ENCODE measurements around the gene NANOG. TPM values are rescaled to one million over a fixed set of nuclear protein-coding genes. Genes with fewer than 3 reads are reported as not detected.
"Not testable (repeated sequence)": the region's sequence is repeated elsewhere in the genome, so short reads cannot be mapped to it uniquely, and the experiment has no call there.

NANOG gene
- under 1 TPM in 2 of 3 donors, not detected in 1; 0.27 to 0.33 TPM for total RNA-seq

DNA sequence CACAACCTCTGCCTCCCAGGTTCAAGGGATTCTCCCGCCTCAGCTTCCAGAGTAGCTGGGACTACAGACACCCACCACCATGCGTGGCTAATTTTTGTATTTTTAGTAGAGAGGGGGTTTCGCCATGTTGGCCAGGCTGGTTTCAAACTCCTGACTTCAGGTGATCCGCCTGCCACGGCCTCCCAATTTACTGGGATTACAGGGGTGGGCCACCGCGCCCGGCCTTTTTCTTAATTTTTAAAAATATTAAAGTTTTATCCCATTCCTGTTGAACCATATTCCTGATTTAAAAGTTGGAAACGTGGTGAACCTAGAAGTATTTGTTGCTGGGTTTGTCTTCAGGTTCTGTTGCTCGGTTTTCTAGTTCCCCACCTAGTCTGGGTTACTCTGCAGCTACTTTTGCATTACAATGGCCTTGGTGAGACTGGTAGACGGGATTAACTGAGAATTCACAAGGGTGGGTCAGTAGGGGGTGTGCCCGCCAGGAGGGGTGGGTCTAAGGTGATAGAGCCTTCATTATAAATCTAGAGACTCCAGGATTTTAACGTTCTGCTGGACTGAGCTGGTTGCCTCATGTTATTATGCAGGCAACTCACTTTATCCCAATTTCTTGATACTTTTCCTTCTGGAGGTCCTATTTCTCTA is at the start of gene NANOG:
TSS of gene NANOG (plus strand) at position 519 of the 645 bp plus-strand sequence. CDS start 213 bp downstream, outside the sequence.
- DNase-seq; H3K9me3 Mint-ChIP-seq; ATAC-seq; H3K36me3 Mint-ChIP-seq (ENCODE audit: insufficient read depth); H3K4me3 Mint-ChIP-seq; H3K4me1 Mint-ChIP-seq (ENCODE audit: low read depth): not testable (repeated sequence)
- peaks cover 25% of the 10 kb centered on the region for H3K27me3 Mint-ChIP-seq (ENCODE audit: low read depth)

DNA sequence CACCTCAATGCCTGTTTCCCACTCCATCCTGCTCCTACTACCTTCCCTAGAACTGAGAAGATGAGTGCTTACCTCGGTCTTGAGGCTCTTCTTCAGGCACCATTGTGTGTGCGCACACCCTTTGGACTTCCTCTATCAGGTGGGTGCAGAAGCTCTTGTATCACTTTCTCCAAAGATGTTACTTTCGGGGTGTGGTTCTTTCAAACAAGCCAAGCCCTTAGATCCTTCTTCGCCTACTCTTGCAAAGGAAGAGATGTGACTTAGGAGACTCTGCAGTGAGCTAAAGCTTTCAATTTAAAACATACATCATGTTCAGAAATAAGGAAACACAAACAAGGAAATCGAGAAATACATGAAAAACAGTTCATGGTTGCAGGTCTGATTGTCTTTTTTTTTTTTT is 42.0 kb upstream of the NANOG start, which contains the start of gene CLEC4C:
TSS of gene CLEC4C (minus strand) at position 130 of the 400 bp plus-strand sequence. CDS start at position 103, 27 bp downstream.
- peaks cover 7% of the 10 kb centered on the region for H3K9me3 Mint-ChIP-seq
- DNase-seq (no peak), ATAC-seq (no peak)
- no peaks in the 10 kb centered on the region for H3K4me1 Mint-ChIP-seq (ENCODE audit: low read depth)
- H3K27me3 Mint-ChIP-seq (ENCODE audit: low read depth) = no peaks in the 10 kb centered on the region
- H3K36me3 Mint-ChIP-seq (ENCODE audit: insufficient read depth) = no peaks in the 10 kb centered on the region
- H3K4me3 Mint-ChIP-seq = no peak within 1 kb of the TSS

DNA sequence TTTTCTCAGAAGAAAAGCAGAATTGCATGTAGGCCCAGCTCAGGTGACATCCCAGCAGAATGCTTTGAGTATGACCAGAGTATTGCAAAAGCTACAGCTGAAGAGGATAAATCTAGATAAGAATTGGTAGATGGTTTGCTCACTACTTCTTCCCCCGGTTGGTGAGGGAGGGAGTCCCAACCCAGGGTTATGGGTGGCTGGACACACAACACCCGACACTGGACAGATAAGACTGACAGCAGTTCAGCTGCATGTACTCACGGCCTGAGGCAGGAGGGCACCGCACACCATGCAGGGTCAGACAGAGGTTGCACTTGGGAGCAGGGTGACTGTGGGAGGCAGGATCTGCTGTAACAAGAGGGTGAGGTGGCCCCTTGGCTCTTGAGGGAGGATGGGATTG is 40.4 kb upstream of the NANOG start:
- Mint-ChIP-seq H3K4me1 (ENCODE audit: low read depth) (peaks cover 2% of the 10 kb centered on the region), H3K36me3 (ENCODE audit: insufficient read depth) (no peaks in the 10 kb centered on the region), H3K4me3 (no peak overlapping the region), H3K9me3 (peaks cover 3% of the 10 kb centered on the region), H3K27me3 (ENCODE audit: low read depth) (no peaks in the 10 kb centered on the region)
- ATAC-seq = no peak
- no peak for DNase-seq

DNA sequence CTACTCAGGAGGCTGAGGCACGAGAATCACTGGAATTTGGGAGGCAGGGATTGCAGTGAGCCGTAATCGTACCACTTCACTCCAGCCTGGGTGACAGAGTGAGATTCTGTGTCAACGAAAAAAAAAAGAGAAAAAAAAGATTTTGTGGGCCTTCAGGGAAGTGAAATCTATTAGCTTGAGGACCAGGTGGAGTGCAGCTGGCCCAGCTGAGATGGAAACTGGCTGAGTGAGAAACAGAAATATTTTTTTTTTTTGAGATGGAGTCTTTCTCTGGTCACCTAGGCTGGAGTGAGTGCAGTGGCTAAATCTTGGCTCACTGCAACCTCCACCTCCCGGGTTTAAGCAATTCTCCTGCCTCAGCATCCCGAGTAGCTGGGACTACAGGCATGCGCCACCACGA is 39.8 kb upstream of the NANOG start:
- no peak overlapping the region for H3K4me3 Mint-ChIP-seq
- no peaks in the 10 kb centered on the region for H3K27me3 Mint-ChIP-seq (ENCODE audit: low read depth)
- H3K4me1 Mint-ChIP-seq (ENCODE audit: low read depth) = peaks cover 2% of the 10 kb centered on the region
- DNase-seq (no peak), ATAC-seq (no peak)
- H3K9me3 Mint-ChIP-seq = no peaks in the 10 kb centered on the region
- H3K36me3 Mint-ChIP-seq (ENCODE audit: insufficient read depth) = no peaks in the 10 kb centered on the region

DNA sequence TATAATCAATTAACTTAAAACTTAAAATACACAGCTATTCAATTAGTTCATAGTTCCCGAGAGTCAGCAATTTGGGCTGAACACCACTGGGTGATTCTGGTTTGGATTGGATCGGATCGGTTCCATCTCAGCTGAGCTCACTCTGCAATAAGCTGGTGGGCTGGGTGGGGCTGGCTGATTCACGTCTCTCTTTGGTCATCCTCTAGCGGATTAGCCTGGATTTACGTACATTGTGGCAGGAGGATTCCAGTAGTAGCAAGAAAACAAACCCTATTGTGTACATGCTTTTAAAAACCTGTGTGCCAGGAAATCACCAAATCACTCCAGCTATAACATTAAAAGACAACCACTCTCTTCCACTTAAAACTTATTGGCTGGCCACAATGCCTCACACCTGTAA is 38.9 kb upstream of the NANOG start:
- no peaks in the 10 kb centered on the region for H3K9me3 Mint-ChIP-seq
- H3K36me3 Mint-ChIP-seq (ENCODE audit: insufficient read depth) = no peaks in the 10 kb centered on the region
- H3K4me1 Mint-ChIP-seq (ENCODE audit: low read depth) = peaks cover 2% of the 10 kb centered on the region
- ATAC-seq (no peak), DNase-seq (no peak)
- no peak overlapping the region for H3K4me3 Mint-ChIP-seq
- H3K27me3 Mint-ChIP-seq (ENCODE audit: low read depth) = no peaks in the 10 kb centered on the region

DNA sequence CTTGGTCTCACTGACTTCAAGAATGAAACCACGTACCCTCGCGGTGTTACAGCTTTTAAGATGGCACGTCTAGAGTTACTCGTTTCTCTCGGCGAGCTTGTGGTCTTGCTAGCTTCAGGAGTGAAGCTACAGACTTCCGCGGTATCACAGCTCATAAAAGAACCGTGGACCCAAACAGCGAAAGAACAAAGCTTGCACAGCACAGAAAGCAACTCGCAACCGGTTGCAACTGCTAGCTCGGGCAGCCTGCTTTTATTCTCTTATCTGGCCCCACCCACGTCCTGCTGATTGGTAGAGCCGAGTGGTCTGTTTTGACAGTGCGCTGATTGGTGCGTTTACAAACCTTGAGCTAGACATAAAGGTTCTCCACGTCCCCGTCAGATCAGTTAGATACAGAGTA is 37.8 kb upstream of the NANOG start:
- H3K9me3 Mint-ChIP-seq = no peaks in the 10 kb centered on the region
- H3K36me3 Mint-ChIP-seq (ENCODE audit: insufficient read depth) = no peaks in the 10 kb centered on the region
- peaks cover 4% of the 10 kb centered on the region for H3K4me1 Mint-ChIP-seq (ENCODE audit: low read depth)
- no peaks in the 10 kb centered on the region for H3K27me3 Mint-ChIP-seq (ENCODE audit: low read depth)
- H3K4me3 Mint-ChIP-seq = no peak overlapping the region
- ATAC-seq = no peak
- no peak for DNase-seq

DNA sequence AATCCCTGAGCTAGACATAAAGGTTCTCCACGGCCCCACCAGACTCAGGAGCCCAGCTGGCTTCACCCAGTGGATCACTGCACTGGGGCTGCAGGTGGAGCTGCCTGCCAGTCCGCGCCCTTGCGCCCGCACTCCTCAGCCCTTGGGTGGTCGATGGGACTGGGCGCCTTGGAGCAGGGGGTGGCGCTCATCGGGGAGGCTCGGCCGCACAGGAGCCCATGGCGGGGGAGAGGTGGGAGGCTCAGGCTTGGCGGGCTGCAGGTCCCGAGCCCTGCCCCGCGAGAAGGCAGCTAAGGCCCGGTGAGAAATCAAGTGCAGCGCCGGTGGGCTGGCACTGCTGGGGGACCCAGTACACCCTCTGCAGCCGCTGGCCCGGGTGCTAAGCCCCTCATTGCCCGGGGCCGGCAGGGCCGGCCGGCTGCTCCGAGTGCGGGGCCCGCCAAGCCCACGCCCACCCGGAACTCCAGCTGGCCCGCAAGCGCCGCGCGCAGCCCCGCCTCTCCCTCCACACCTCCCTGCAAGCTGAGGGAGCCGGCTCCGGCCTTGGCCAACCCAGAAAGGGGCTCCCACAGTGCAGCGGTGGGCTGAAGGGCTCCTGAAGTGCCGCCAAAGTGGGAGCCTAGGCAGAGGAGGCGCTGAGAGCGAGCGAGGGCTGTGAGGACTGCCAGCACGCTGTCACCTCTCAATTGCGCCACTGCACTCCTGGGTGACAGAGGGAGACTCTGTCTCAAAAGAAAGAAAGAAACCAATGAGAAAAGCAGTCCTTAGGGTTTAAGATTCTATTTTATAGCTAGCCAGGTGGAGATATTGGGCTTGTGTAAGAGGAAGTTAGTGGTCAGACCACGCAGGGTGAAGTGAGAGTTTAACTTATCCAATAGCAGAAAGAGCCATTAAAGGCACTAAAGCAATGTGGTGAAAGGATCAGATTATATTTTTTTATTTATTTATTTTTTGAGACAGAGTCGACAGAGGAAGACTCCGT is 37.0 kb upstream of the NANOG start:
- H3K36me3 Mint-ChIP-seq (ENCODE audit: insufficient read depth); H3K27me3 Mint-ChIP-seq (ENCODE audit: low read depth); H3K4me3 Mint-ChIP-seq; H3K9me3 Mint-ChIP-seq; ATAC-seq; H3K4me1 Mint-ChIP-seq (ENCODE audit: low read depth); DNase-seq: not testable (repeated sequence)

DNA sequence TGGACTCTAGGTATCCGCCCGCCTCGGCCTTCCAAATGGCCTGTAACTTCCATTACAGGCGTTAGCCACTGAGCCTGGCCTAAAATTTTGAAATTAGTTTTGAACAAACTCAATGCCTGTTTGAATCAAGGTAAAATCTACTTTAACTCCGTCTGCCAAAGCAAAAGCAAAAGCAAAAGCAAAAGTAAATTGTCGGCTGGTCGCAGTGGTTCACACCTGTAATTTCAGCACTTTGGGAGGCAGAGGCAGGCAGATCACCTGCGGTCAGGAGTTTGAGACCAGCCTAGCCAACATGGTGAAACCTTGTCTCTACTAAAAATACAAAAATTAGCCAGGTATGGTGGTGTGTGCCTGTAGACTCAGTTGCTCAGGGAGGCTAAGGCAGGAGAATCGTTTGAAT is 33.5 kb upstream of the NANOG start:
- H3K9me3 Mint-ChIP-seq, DNase-seq, ATAC-seq: not testable (repeated sequence)

DNA sequence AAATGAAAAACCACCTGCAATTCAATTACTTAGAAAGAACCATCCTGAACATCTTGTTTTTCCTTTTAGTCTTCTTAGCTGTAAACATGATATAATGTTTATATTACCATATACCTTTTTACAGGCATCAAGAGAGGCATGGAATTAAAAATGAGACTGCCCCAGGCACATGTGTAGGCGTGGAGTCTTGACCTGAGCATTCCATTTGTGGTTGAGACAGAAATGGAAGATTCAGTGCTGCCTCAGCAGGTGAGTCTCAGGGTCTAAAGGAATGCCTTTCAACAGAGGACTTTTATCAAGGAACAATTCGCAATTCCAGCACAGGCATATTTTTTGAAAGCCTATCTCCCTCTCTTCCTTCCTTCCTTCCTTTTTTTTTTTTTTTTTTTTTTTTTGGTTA is 32.2 kb upstream of the NANOG start:
- Mint-ChIP-seq H3K27me3 (ENCODE audit: low read depth) (no peaks in the 10 kb centered on the region), H3K4me3 (no peak overlapping the region), H3K36me3 (ENCODE audit: insufficient read depth) (no peaks in the 10 kb centered on the region), H3K4me1 (ENCODE audit: low read depth) (peaks cover 4% of the 10 kb centered on the region), H3K9me3 (no peaks in the 10 kb centered on the region)
- ATAC-seq (no peak), DNase-seq (no peak)

More for the DNA sequence above, 33.5 kb upstream of the NANOG start:
- not testable (repeated sequence) for H3K4me1 Mint-ChIP-seq (ENCODE audit: low read depth); H3K4me3 Mint-ChIP-seq; H3K36me3 Mint-ChIP-seq (ENCODE audit: insufficient read depth); H3K27me3 Mint-ChIP-seq (ENCODE audit: low read depth)

DNA sequence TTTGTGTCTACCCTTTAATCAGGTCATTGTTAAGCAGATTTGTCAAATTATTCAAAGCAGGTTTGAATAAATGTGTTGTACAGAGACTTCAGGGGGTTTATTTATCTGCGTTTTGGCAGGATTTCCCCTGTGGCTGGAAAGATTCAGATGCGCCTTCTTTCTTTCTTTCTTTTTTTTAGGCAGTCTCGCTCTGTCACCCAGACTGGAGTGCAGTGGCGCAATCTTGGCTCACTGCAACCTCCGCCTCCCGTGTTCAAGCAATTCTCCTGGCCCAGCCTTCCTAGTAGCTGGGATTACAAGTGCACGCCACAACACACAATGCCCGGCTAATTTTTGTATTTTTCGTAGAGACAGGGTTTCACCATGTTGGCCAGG is 30.4 kb upstream of the NANOG start:
- DNase-seq (no peak), ATAC-seq (no peak)
- Mint-ChIP-seq H3K27me3 (ENCODE audit: low read depth) (no peaks in the 10 kb centered on the region), H3K9me3 (no peaks in the 10 kb centered on the region), H3K4me1 (ENCODE audit: low read depth) (peaks cover 3% of the 10 kb centered on the region), H3K4me3 (no peak overlapping the region), H3K36me3 (ENCODE audit: insufficient read depth) (no peaks in the 10 kb centered on the region)

DNA sequence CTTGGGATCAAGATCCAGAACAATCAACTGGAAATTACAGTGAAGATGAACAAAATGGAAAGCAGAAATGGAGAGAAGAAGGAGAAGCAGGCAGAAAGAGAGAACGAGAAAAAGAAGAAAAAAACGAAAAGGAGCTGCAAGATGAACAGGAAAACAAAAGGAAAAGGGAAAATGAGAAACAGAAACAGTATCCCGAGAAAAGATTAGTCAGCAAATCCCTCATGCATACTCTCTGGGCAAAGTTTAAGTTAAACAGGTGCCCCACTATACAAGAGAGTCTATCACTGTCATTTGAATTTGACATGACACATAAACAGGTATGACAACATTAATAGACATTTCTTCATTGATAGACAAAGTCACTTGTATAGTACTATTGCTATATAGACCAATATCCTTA is 19.2 kb upstream of the NANOG start:
- H3K27me3 Mint-ChIP-seq (ENCODE audit: low read depth) = no peaks in the 10 kb centered on the region
- H3K4me3 Mint-ChIP-seq = no peak overlapping the region
- H3K36me3 Mint-ChIP-seq (ENCODE audit: insufficient read depth) = no peaks in the 10 kb centered on the region
- H3K9me3 Mint-ChIP-seq = no peaks in the 10 kb centered on the region
- DNase-seq (no peak), ATAC-seq (no peak)
- H3K4me1 Mint-ChIP-seq (ENCODE audit: low read depth) = no peaks in the 10 kb centered on the region

DNA sequence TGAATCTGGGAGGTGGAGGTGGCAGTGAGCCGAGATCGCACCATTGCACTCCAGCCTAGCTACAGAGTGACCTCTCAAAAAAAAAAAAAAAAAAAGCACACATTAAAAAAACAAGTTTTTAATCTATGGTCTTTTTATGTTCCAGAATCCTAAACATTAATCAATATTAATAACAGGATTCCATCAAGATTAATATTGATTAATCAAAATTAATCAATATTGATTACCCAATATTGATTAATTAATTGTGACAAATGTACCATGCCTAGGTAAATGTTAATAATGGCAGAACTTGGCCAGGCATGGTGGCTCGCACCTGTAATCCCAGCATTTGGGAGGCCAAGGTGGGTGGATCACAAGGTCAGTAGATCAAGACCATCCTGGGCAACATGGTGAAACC is 7.9 kb upstream of the NANOG start:
- no peak overlapping the region for H3K4me3 Mint-ChIP-seq
- no peaks in the 10 kb centered on the region for H3K36me3 Mint-ChIP-seq (ENCODE audit: insufficient read depth)
- no peak for ATAC-seq
- no peaks in the 10 kb centered on the region for H3K9me3 Mint-ChIP-seq
- DNase-seq = no peak
- H3K27me3 Mint-ChIP-seq (ENCODE audit: low read depth) = peaks cover 2% of the 10 kb centered on the region
- no peaks in the 10 kb centered on the region for H3K4me1 Mint-ChIP-seq (ENCODE audit: low read depth)

DNA sequence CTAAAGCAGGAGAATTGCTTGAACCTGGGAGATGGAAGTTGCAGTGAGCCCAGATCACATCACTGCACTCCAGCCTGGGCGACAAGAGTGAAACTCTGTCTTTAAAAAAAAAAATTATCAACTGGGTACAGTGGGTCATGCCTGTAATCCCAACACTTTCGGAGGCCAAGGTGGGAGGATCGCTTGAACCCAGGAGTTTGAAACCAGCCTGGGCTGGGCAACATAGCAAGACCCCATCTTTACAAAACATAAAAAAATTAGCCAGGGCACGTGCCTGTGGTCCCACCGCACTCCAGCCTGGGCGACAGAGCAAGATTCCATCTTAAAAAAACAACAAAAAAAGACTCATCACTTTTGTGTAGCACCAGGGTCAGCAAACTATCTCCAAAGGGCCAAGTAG is 7.1 kb upstream of the NANOG start:
- Mint-ChIP-seq H3K9me3 (no peaks in the 10 kb centered on the region), H3K27me3 (ENCODE audit: low read depth) (peaks cover 7% of the 10 kb centered on the region), H3K36me3 (ENCODE audit: insufficient read depth) (no peaks in the 10 kb centered on the region), H3K4me3 (no peak overlapping the region), H3K4me1 (ENCODE audit: low read depth) (no peaks in the 10 kb centered on the region)
- DNase-seq (no peak), ATAC-seq (no peak)

DNA sequence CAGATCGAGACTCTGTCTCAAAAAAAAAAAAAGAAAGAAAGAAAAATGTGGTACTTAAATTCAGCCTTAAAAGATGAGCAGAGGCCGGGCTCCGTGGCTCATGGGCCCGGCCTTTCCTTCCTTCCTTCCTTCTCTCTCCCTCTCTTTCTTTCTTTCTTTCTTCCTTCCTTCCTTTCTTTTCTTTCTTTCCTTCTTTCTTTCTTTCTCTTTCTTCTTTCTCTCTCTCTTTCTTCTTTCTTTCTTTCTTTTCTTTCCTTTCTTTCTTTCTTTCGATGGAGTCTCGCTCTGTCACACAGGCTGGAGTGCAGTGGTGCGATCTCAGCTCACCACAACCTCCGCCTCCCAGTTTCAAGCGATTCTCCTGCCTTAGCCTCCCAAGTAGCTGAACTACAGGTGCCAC is 5.8 kb upstream of the NANOG start:
- H3K36me3 Mint-ChIP-seq (ENCODE audit: insufficient read depth); H3K9me3 Mint-ChIP-seq; ATAC-seq; H3K4me3 Mint-ChIP-seq; DNase-seq; H3K4me1 Mint-ChIP-seq (ENCODE audit: low read depth): not testable (repeated sequence)
- peaks cover 14% of the 10 kb centered on the region for H3K27me3 Mint-ChIP-seq (ENCODE audit: low read depth)

DNA sequence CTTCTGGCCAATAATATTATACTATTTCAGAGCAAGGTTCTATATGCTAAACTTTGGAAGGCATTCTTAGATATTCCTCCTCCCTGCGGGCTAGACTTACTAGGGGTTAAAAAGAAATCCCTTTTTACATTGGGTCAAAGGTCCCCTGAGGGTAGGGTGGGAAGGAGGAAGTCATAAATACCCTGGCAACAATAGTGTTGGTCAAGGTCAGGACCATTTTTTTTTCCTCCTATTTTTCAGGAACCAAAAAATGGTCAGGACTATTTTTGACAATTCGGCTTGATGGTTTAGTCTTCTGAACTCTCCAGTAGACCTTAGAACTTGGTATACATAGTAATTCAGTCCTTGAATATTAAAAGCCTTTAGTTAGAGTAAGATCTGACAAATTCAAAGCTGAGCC is 4.5 kb upstream of the NANOG start:
- no peaks in the 10 kb centered on the region for H3K4me1 Mint-ChIP-seq (ENCODE audit: low read depth)

More for the DNA sequence above, 4.5 kb upstream of the NANOG start:
- ATAC-seq (no peak), DNase-seq (no peak)
- no peaks in the 10 kb centered on the region for H3K9me3 Mint-ChIP-seq
- peaks cover 20% of the 10 kb centered on the region for H3K27me3 Mint-ChIP-seq (ENCODE audit: low read depth)
- H3K36me3 Mint-ChIP-seq (ENCODE audit: insufficient read depth) = no peaks in the 10 kb centered on the region
- no peak overlapping the region for H3K4me3 Mint-ChIP-seq

Measured in activated T-cell treated with anti-CD3 and anti-CD28 coated beads, Interleukin-2, amount 50 U/mL, for 4 hours (primary cell).